ENCODE results near the gene EPS8L3. TPM values are rescaled to one million over a fixed set of nuclear protein-coding genes. Genes with fewer than 3 reads are reported as not detected.
"Not testable (repeated sequence)": the region's sequence is repeated elsewhere in the genome, so short reads cannot be mapped to it uniquely, and the experiment has no call there.

The EPS8L3 gene
- total RNA-seq, 1 experiment from 2014 or later, result not detected

GRCh38 chr1:109780982-109781381, 17.3 kb upstream of the EPS8L3 start:
- DNase-seq (ENCODE audit: low read depth), result no peak

- DNase-seq (ENCODE audit: low read depth), result no peak
Observed at GRCh38 chr1:109777980-109778625, 14.4 kb upstream of the EPS8L3 start.

GRCh38 chr1:109777436-109777835, 13.7 kb upstream of the EPS8L3 start:
- DNase-seq (ENCODE audit: low read depth), result no peak

- peak; percentile 79 for DNase-seq (ENCODE audit: low read depth)
Observed at GRCh38 chr1:109776911-109777310, 13.2 kb upstream of the EPS8L3 start.

GRCh38 chr1:109776206-109776835, 12.6 kb upstream of the EPS8L3 start:
- DNase-seq (ENCODE audit: low read depth), result no peak

GRCh38 chr1:109775398-109775797, 11.7 kb upstream of the EPS8L3 start:
- no peak for DNase-seq (ENCODE audit: low read depth)

GRCh38 chr1:109773900-109774485, 10.3 kb upstream of the EPS8L3 start:
- DNase-seq (ENCODE audit: low read depth), result no peak

GRCh38 chr1:109773203-109773899, 9.6 kb upstream of the EPS8L3 start:
- peak; percentile 84 for DNase-seq (ENCODE audit: low read depth)

- DNase-seq (ENCODE audit: low read depth), result no peak
Observed at GRCh38 chr1:109772658-109773202, 9.0 kb upstream of the EPS8L3 start.

GRCh38 chr1:109771712-109772657, 8.3 kb upstream of the EPS8L3 start:
- no peak for DNase-seq (ENCODE audit: low read depth)

GRCh38 chr1:109770331-109771095, 6.8 kb upstream of the EPS8L3 start:
- no peak for DNase-seq (ENCODE audit: low read depth)

GRCh38 chr1:109769330-109770078, 5.8 kb upstream of the EPS8L3 start:
- DNase-seq (ENCODE audit: low read depth), result peak; percentile 55

GRCh38 chr1:109768820-109769219, 5.1 kb upstream of the EPS8L3 start:
- DNase-seq (ENCODE audit: low read depth), result no peak

- no peak for DNase-seq (ENCODE audit: low read depth)
Observed at GRCh38 chr1:109768335-109768650, 4.6 kb upstream of the EPS8L3 start.

GRCh38 chr1:109767637-109768334, 4.1 kb upstream of the EPS8L3 start:
- no peak for DNase-seq (ENCODE audit: low read depth)

GRCh38 chr1:109766991-109767636, 3.4 kb upstream of the EPS8L3 start:
- DNase-seq (ENCODE audit: low read depth), result not testable (repeated sequence)

- no peak for DNase-seq (ENCODE audit: low read depth)
Observed at GRCh38 chr1:109765896-109766615, 2.3 kb upstream of the EPS8L3 start.

- DNase-seq (ENCODE audit: low read depth), result no peak
Observed at GRCh38 chr1:109765483-109765815, 1.7 kb upstream of the EPS8L3 start.

Data from RPMI7951 (cell line).